Metanephros (tissue), 2 donors: ENCODE data around the gene NUDCD2. TPM values are rescaled to one million over a fixed set of nuclear protein-coding genes. Genes with fewer than 3 reads are reported as not detected.

Experiments
- small RNA-seq: library from RNA; depleted of rRNA; stranded (forward); fragments of <200 nt; gene quantifications from one replicate; pipeline ENCODE3, GENCODE V24; 2014; ENCODE audit warnings: low replicate concordance
- total RNA-seq: library from RNA; depleted of rRNA; stranded (reverse); fragments of >200 nt; gene quantifications from one replicate; pipeline ENCODE4 v1.2.3, GENCODE V29; 2014

Gene NUDCD2, protein sequence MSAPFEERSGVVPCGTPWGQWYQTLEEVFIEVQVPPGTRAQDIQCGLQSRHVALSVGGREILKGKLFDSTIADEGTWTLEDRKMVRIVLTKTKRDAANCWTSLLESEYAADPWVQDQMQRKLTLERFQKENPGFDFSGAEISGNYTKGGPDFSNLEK
- 10.7 TPM for total RNA-seq

DNA sequence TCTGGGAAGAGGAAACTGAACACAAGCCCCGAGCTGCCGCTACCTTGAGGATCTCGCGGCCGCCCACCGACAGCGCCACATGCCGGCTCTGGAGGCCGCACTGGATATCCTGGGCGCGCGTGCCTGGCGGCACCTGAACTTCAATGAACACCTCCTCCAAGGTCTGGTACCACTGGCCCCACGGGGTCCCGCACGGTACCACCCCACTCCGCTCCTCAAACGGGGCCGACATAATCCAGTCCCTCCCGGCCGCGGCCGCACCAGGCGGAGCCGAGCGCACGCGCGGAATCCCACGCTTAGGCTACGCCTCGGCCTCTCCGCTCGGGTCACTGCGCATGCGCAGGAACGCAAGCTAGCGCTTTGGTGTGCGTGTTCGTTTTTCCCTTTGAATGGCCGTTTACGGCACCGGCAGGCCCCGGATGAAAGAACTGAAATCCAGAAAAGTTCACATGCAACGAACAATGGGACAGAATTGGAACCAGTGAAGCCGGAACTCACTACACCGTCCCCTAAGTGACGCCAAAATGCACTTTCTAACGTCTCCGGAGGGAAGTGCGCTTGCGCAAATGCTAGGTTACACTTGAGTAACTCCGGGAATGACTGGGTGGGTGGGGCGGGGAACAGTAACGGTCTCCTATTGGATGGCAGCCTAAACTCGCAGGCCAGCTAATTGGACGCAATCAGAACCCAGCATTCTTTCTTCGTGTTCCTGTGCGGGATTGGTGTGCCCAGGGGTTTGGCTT is at the start of gene NUDCD2:
NUDCD2 (minus strand) TSS at position 284 of the 743 bp plus-strand sequence; CDS start at position 232, 52 bp downstream.

DNA sequence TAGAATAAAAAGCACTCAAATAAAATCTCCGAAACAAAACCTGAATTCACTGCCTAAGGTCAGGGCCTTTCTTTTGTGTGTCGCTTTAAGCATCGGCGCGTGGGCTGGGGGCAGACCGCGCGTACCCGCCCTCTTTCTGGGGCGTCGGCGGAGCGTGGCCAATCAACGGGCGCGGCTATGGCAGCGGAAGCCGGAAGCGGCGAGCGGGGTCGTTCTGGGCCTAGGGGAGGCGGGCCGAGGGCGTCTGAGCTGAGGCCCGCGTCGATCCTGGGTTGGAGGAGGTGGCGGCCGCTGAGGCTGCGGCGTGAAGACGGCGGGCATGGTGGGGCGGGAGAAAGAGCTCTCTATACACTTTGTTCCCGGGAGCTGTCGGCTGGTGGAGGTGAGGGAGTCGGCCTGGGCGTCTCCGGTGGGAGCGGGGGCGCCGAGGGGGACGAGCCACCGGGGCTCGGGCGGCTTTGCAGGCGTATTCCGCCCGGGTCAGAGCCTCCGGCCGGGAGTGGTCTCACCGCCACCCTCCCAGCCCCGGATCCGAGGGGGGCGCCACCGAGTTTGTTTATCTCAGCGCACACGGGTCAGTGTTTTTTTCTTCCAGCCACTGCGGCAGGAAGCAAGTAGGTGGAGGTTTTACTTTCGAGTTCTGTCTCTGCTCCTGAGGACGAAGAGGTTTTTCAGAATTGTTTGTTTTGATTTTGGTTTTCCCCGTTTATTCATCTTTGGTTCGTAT is 45.6 kb upstream of the NUDCD2 start, which contains the start of gene MAT2B:
MAT2B (plus strand) TSS at position 252 of the 727 bp plus-strand sequence; CDS start at position 320, 68 bp downstream.

DNA sequence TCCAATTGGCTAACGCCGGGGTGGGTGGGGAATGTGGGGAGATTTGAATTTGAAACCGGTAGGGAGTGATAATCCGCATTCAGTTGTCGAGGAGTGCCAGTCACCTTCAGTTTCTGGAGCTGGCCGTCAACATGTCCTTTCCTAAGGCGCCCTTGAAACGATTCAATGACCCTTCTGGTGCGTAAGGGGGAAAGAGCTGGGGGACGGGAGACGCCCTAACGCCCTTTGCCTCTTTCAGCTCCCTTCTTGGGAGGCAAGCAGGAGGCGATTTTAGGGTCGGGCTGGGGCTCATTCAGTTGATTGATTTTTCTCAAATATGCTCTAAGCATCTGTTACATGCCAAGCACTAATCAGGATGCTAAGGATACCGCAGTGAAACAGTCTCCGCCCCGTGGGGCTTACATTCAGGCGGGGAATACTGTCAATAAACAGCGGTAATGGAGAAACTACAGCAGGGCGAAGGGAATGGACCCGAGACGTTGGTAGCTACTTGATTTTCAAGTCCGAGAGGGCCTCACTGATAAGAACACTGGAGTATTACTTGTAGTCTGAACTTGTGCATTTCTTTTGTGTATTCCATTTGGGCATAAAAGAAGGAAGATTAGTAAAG is 765 bp upstream of the NUDCD2 start, which contains the start of gene HMMR:
HMMR (plus strand) TSS at position 71 of the 610 bp plus-strand sequence; CDS start at position 132, 61 bp downstream.

DNA sequence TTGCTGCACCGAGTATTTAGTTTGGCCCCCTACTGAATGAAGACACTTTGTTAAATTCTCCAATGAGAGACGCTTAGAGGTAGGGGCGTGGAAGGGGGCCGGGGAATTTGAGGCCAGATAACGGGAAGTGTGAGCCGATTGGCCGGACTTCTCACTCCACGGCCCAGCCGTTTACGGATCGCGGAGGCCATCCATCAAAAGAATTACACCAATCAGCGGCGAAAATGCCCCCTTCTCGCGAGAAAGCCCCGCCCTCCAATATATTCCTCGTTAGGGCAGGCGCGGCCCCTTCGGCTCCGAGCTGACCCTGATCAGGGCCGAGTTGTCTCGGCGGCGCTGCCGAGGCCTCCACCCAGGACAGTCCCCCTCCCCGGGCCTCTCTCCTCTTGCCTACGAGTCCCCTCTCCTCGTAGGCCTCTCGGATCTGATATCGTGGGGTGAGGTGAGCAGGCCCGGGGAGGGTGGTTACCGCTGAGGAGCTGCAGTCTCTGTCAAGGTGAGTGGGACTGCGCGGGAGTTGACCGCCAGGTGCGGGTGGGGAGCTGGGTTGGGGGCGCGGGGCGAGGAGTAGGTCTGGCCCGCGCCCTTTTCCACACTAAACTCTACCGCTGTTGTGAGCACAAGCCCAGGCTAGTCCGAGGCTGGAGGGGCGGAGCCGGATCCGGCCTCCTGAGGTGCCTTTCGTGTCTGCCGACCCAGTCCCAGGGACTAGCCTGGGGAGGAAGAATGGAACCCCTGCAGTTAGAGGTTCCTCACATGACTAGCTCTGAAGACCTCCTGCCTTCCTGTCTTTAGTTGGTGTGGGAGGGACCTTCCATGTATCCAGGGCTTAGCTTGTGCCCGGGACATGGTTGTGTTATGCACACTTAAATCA is 22.4 kb downstream of the NUDCD2 start, which contains the start of gene CCNG1:
CCNG1 (plus strand) TSS at position 287 of the 874 bp plus-strand sequence. CDS start 1,662 bp downstream, outside the sequence.

Small RNA genes within 50 kb of the gene (small RNA-seq; reads per million reads assigned to genes)
- gene AC008723.1, result not detected

Other genes starting within 250 kb of the NUDCD2 start
- gene CCNG1, start 22.5 kb downstream of the NUDCD2 start, total RNA-seq, result 127 TPM
- 11.0 TPM for gene HMMR, start 530 bp upstream of the NUDCD2 start, total RNA-seq
- gene MAT2B, start 45.5 kb upstream of the NUDCD2 start, total RNA-seq, result 72.5 TPM